PC-9 (cell line): ENCODE data around the gene ELAVL1.

Experiments
- EZH2 ChIP-seq: fragments of 200-600 bp; sonication (generic); IDR thresholded peaks from 2 replicates; pipeline ENCODE4 v1.8.0; 2017; ENCODE audit warnings: antibody characterized with exemption, low read depth
- TF ChIP-seq, protein P1 (sequence below): fragments of 200-600 bp; sonication (generic); conservative IDR thresholded peaks from 2 replicates; pipeline ENCODE4 v1.6.1; 2017; ENCODE audit warnings: mixed run types, antibody characterized with exemption, mild to moderate bottlenecking, moderate library complexity

DNA sequence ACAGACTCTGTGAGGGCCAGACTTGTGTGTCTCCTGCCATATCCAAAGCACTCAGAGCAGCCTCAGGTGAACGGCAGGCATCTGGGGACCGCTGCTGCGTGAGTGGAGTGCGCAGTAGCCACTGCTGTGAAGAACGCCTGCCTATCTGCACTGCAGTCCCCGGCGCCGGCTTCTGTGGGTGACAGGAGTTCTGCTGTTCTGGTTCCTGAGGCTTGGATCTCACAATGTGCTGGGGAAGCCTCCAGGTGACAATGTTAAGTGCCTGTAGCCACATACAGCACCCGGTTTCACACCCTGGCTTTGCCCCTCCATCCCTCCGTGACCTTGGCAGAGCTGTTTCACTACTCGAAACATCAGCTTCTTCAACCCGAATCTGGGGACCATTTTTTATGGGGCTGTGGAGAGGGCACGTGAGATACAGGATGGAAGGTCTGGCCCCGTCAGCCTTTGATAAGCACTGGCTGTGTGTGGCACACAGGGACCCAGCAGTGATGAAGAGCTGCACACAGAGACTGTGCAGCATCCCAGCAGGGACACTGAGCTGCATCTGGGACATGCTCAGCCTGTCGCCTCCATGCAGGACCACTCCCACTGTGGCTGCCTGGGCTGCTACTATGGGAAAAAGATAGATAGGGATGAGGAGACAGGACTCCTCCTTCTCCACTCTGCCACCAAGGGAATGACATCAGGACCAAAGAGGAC lies 28.3 kb downstream of the ELAVL1 start:
- TF ChIP-seq, protein P1, sequence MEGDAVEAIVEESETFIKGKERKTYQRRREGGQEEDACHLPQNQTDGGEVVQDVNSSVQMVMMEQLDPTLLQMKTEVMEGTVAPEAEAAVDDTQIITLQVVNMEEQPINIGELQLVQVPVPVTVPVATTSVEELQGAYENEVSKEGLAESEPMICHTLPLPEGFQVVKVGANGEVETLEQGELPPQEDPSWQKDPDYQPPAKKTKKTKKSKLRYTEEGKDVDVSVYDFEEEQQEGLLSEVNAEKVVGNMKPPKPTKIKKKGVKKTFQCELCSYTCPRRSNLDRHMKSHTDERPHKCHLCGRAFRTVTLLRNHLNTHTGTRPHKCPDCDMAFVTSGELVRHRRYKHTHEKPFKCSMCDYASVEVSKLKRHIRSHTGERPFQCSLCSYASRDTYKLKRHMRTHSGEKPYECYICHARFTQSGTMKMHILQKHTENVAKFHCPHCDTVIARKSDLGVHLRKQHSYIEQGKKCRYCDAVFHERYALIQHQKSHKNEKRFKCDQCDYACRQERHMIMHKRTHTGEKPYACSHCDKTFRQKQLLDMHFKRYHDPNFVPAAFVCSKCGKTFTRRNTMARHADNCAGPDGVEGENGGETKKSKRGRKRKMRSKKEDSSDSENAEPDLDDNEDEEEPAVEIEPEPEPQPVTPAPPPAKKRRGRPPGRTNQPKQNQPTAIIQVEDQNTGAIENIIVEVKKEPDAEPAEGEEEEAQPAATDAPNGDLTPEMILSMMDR: no peak
- TF ChIP-seq EZH2: no peak
